ENCODE results near the gene KRT79. TPM values are rescaled to one million over a fixed set of nuclear protein-coding genes. Genes with fewer than 3 reads are reported as not detected.

The KRT79 gene
- total and polyA plus RNA-seq, 2 donors (not counting 1 experiment from before 2014, with no cell fraction given), result not detected

- no peaks in the 10 kb centered on the region for H3K4me1 ChIP-seq (ENCODE audit: control insufficient read depth, extremely low read depth, insufficient read depth, low read length)
- H3K36me3 ChIP-seq (ENCODE audit: control insufficient read depth, insufficient read depth, low read length), result no peaks in the 10 kb centered on the region
- H3K27me3 ChIP-seq (ENCODE audit: control insufficient read depth, insufficient read depth, low read length), result no peaks in the 10 kb centered on the region
- DNase-seq (ENCODE audit: low read depth in 2 of 2), result no peak
- no peak overlapping the region for H3K9ac ChIP-seq (ENCODE audit: insufficient read depth, low read length)
- H3K9me3 ChIP-seq (ENCODE audit: control insufficient read depth, insufficient read depth, low read depth, low read length), result no peaks in the 10 kb centered on the region
- no peak overlapping the region for H3K4me3 ChIP-seq (replicated peaks in 1 of 4; ENCODE audit: control extremely low read depth in 1 of 4, insufficient read depth in 1 of 4, low read depth in 3 of 4, low read length in 4 of 4)
- no peaks in the 10 kb centered on the region for H3K79me2 ChIP-seq (ENCODE audit: control insufficient read depth, insufficient read depth, low read length)
- H3K27ac ChIP-seq (ENCODE audit: insufficient read depth, low read length), result no peak overlapping the region
- no peaks in the 10 kb centered on the region for H4K20me1 ChIP-seq (ENCODE audit: control insufficient read depth, extremely low read depth, insufficient read depth, low read length)
- no peak overlapping the region for H2AFZ ChIP-seq (ENCODE audit: low read length)
- no peak overlapping the region for H3K4me2 ChIP-seq (ENCODE audit: extremely low read depth, insufficient read depth, low read length)
- TF ChIP-seq CTCF (conservative IDR thresholded peaks at IDR 0.05 in 1 of 2, IDR thresholded peaks at IDR 0.05 in 1 of 2; ENCODE audit: low read depth in 1 of 2, low read length in 2 of 2) (no peak), EZH2 (IDR thresholded peaks at IDR 0.05; ENCODE audit: low read length, missing control alignments) (no peak)
Observed at GRCh38 chr12:52820521-52820920, 13.6 kb downstream of the KRT79 start.

GRCh38 chr12:52819731-52820510 lies 14.2 kb downstream of the KRT79 start:
- no peaks in the 10 kb centered on the region for H3K9me3 ChIP-seq (ENCODE audit: control insufficient read depth, insufficient read depth, low read depth, low read length)
- no peaks in the 10 kb centered on the region for H4K20me1 ChIP-seq (ENCODE audit: control insufficient read depth, extremely low read depth, insufficient read depth, low read length)
- H3K79me2 ChIP-seq (ENCODE audit: control insufficient read depth, insufficient read depth, low read length), result no peaks in the 10 kb centered on the region
- DNase-seq (ENCODE audit: low read depth in 2 of 2), result no peak
- H3K27ac ChIP-seq (ENCODE audit: insufficient read depth, low read length), result no peak overlapping the region
- H3K4me1 ChIP-seq (ENCODE audit: control insufficient read depth, extremely low read depth, insufficient read depth, low read length), result no peaks in the 10 kb centered on the region
- TF ChIP-seq EZH2 (IDR thresholded peaks at IDR 0.05; ENCODE audit: low read length, missing control alignments) (no peak), CTCF (conservative IDR thresholded peaks at IDR 0.05 in 1 of 2, IDR thresholded peaks at IDR 0.05 in 1 of 2; ENCODE audit: low read depth in 1 of 2, low read length in 2 of 2) (no peak)
- H3K4me3 ChIP-seq (replicated peaks in 1 of 4; ENCODE audit: control extremely low read depth in 1 of 4, insufficient read depth in 1 of 4, low read depth in 3 of 4, low read length in 4 of 4), result no peak overlapping the region
- H3K36me3 ChIP-seq (ENCODE audit: control insufficient read depth, insufficient read depth, low read length), result no peaks in the 10 kb centered on the region
- H3K27me3 ChIP-seq (ENCODE audit: control insufficient read depth, insufficient read depth, low read length), result no peaks in the 10 kb centered on the region
- no peak overlapping the region for H3K9ac ChIP-seq (ENCODE audit: insufficient read depth, low read length)
- no peak overlapping the region for H3K4me2 ChIP-seq (ENCODE audit: extremely low read depth, insufficient read depth, low read length)
- H2AFZ ChIP-seq (ENCODE audit: low read length), result no peak overlapping the region

- Histone ChIP-seq H3K36me3 (ENCODE audit: control insufficient read depth, insufficient read depth, low read length) (no peaks in the 10 kb centered on the region), H3K9me3 (ENCODE audit: control insufficient read depth, insufficient read depth, low read depth, low read length) (no peaks in the 10 kb centered on the region), H3K27ac (ENCODE audit: insufficient read depth, low read length) (no peak overlapping the region), H3K4me3 (replicated peaks in 1 of 4; ENCODE audit: control extremely low read depth in 1 of 4, insufficient read depth in 1 of 4, low read depth in 3 of 4, low read length in 4 of 4) (no peak overlapping the region), H3K4me2 (ENCODE audit: extremely low read depth, insufficient read depth, low read length) (no peak overlapping the region), H2AFZ (ENCODE audit: low read length) (no peak overlapping the region), H3K4me1 (ENCODE audit: control insufficient read depth, extremely low read depth, insufficient read depth, low read length) (no peaks in the 10 kb centered on the region), H4K20me1 (ENCODE audit: control insufficient read depth, extremely low read depth, insufficient read depth, low read length) (no peaks in the 10 kb centered on the region), H3K79me2 (ENCODE audit: control insufficient read depth, insufficient read depth, low read length) (no peaks in the 10 kb centered on the region), H3K27me3 (ENCODE audit: control insufficient read depth, insufficient read depth, low read length) (no peaks in the 10 kb centered on the region), H3K9ac (ENCODE audit: insufficient read depth, low read length) (no peak overlapping the region)
- TF ChIP-seq CTCF (conservative IDR thresholded peaks at IDR 0.05 in 1 of 2, IDR thresholded peaks at IDR 0.05 in 1 of 2; ENCODE audit: low read depth in 1 of 2, low read length in 2 of 2) (no peak), EZH2 (IDR thresholded peaks at IDR 0.05; ENCODE audit: low read length, missing control alignments) (no peak)
- no peak for DNase-seq (ENCODE audit: low read depth in 2 of 2)
Observed at GRCh38 chr12:52818887-52819420, 15.2 kb downstream of the KRT79 start.

Measured in fibroblast of lung (primary cell).